HepG2 (cell line): ENCODE results near the gene HDDC3. TPM values are rescaled to one million over a fixed set of nuclear protein-coding genes. Genes with fewer than 3 reads are reported as not detected.

Experiments used
- ARNTL ChIP-seq: sonication (generic); formaldehyde crosslinking; IDR thresholded peaks from 2 replicates; pipeline ENCODE4 v1.4.0; 2020; ENCODE audit warnings: mild to moderate bottlenecking, missing genetic modification reagents
- ATF7-NPFF ChIP-seq: sonication (generic); formaldehyde crosslinking; IDR thresholded peaks from 2 replicates; pipeline ENCODE4 v1.8.1; 2023; ENCODE audit warnings: mild to moderate bottlenecking, low read depth, missing genetic modification reagents, moderate library complexity
- CCAR2 ChIP-seq: fragments of 200-400 bp; formaldehyde crosslinking; optimal IDR thresholded peaks from 2 replicates; pipeline ENCODE3; 2018; ENCODE audit warnings: low read depth, mild to moderate bottlenecking, low read length, moderate library complexity
- ESRRA ChIP-seq: sonication (generic); formaldehyde crosslinking; IDR thresholded peaks from 2 replicates; pipeline ENCODE4 v1.5.1; 2020; ENCODE audit warnings: mild to moderate bottlenecking, low read depth, missing genetic modification reagents
- NAIF1 ChIP-seq: sonication (generic); formaldehyde crosslinking; IDR thresholded peaks from 2 replicates; pipeline ENCODE4 v1.5.0; 2020; ENCODE audit warnings: mild to moderate bottlenecking, missing genetic modification reagents, borderline replicate concordance
- NFYC ChIP-seq: IDR thresholded peaks from 2 replicates; pipeline ENCODE4 v1.6.1; 2016; ENCODE audit warnings: missing genetic modification reagents, missing compliant biosample characterization
- REXO4 ChIP-seq: sonication (generic); formaldehyde crosslinking; IDR thresholded peaks from 2 replicates; pipeline ENCODE4 v1.8.0; 2022; ENCODE audit warnings: missing genetic modification reagents, mild to moderate bottlenecking, borderline replicate concordance
- ZNF441 ChIP-seq: sonication (generic); formaldehyde crosslinking; IDR thresholded peaks from 2 replicates; pipeline ENCODE4 v1.7.0; 2021; ENCODE audit warnings: missing genetic modification reagents, borderline replicate concordance
- ZNF446 ChIP-seq: sonication (generic); formaldehyde crosslinking; IDR thresholded peaks from 2 replicates; pipeline ENCODE4 v1.5.0; 2020; ENCODE audit warnings: mild to moderate bottlenecking, missing genetic modification reagents
- polyA plus RNA-seq, 8 experiments: library from polyadenylated mRNA; depleted of rRNA in 3 of 8; stranded (reverse) in 7 of 8; unstranded in 1 of 8; fragments of >200 nt; fragmentation: Illumina TruSeq in 4 of 8; extraction: Trizol in 4 of 8; gene quantifications; 2 replicates each; pipeline versions ENCODE4 v1.2.1 to v1.2.3, GENCODE V29; 2011 to 2016; ENCODE audit warnings: low read depth in 4 of 8, missing spikeins in 1 of 8, mixed read lengths in 1 of 8; ENCODE audit not compliant: insufficient read depth in 1 of 8
- total RNA-seq, 5 experiments: library from RNA; depleted of rRNA; stranded (reverse); fragments of >200 nt; fragmentation: Illumina TruSeq; extraction: Trizol; gene quantifications; 2 replicates each; pipeline ENCODE4 v1.2.3, GENCODE V29; 2016; ENCODE audit warnings: low read depth in 1 of 5
- TF ChIP-seq, protein P1 (sequence below): sonication (generic); formaldehyde crosslinking; IDR thresholded peaks from 2 replicates; pipeline ENCODE4 v1.4.0; 2020; ENCODE audit warnings: missing genetic modification reagents
- TF ChIP-seq, protein P2 (sequence below): sonication (generic); formaldehyde crosslinking; IDR thresholded peaks from 2 replicates; pipeline ENCODE4 v1.4.0; 2020; ENCODE audit warnings: mild to moderate bottlenecking, missing genetic modification reagents
- TF ChIP-seq, protein P3 (sequence below): sonication (generic); formaldehyde crosslinking; IDR thresholded peaks from 2 replicates; pipeline ENCODE4 v1.5.1; 2020; ENCODE audit warnings: mild to moderate bottlenecking, moderate library complexity, missing genetic modification reagents
- TF ChIP-seq, protein P4 (sequence below): sonication (generic); formaldehyde crosslinking; conservative IDR thresholded peaks from 2 replicates; pipeline ENCODE4 v1.8.0; 2022; ENCODE audit warnings: low read depth, missing genetic modification reagents
- TF ChIP-seq, protein P5 (sequence below): sonication (generic); formaldehyde crosslinking; IDR thresholded peaks from 2 replicates; pipeline ENCODE4 v1.4.0; 2020; ENCODE audit warnings: missing genetic modification reagents
- TF ChIP-seq, protein P6 (sequence below): sonication (generic); formaldehyde crosslinking; IDR thresholded peaks from 2 replicates; pipeline ENCODE4 v1.5.0; 2020; ENCODE audit warnings: mild to moderate bottlenecking, missing genetic modification reagents

Gene HDDC3
- total and polyA plus RNA-seq, 2 of the 13 experiments (the other 11 are each of a cell fraction or from before 2014, with no cell fraction given) = 18.7 to 28.3 TPM

DNA sequence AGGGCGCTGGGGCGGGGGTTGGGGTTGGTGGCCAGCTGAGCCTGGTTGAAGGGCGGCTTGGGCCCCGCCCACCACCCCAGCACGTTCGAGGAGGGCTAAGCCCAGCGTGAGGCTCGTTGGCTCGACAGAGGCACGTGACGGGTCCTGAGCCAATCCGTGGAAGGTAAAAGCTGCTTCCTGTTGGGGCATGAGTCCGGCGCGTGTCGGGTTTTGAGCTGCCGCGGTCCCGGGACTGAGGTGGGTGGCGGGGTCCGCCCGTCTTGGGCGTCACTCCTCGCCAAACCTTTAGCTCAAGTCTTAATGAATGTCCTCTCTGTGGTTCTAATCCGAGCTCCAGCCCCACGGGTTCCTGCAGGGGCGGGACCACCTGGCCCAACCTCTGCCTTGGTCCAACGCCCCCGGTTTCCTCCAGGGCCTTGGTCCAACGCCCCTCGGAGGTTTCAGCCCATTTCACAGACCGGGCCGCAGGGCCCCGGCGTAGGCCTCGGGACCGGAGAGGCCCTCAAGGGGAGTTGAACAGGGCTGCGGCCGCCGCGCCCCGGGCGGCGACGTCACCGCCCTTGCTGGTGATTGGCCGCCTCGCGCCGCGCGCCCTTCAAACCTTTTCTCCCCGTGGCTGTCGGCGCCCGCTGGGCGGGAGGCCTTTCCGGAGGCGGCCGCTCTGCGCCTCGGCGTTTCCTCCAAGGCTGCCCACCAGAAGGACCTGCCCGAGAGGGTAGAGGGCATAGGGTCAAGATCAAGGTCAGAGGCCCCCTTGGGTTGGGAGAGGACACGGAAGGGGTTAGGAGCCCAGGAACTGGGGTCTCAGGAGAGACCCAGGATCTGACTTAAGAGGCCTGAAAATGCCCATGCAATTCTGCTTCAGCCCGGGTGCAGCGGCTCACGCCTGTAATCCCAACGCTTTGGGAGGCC lies 22.6 kb upstream of the HDDC3 start, which contains the start of gene RCCD1 (continued):
- TF ChIP-seq ZNF441 (CRISPR knock-in tag) = peak; percentile 80
- no peak for TF ChIP-seq CCAR2
- TF ChIP-seq NFYC = peak; percentile 85
- TF ChIP-seq REXO4 = no peak
- no peak for TF ChIP-seq ESRRA
- TF ChIP-seq, protein P1, sequence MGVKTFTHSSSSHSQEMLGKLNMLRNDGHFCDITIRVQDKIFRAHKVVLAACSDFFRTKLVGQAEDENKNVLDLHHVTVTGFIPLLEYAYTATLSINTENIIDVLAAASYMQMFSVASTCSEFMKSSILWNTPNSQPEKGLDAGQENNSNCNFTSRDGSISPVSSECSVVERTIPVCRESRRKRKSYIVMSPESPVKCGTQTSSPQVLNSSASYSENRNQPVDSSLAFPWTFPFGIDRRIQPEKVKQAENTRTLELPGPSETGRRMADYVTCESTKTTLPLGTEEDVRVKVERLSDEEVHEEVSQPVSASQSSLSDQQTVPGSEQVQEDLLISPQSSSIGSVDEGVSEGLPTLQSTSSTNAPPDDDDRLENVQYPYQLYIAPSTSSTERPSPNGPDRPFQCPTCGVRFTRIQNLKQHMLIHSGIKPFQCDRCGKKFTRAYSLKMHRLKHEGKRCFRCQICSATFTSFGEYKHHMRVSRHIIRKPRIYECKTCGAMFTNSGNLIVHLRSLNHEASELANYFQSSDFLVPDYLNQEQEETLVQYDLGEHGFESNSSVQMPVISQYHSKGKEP (CRISPR knock-in tag) = no peak
- TF ChIP-seq, protein P2, sequence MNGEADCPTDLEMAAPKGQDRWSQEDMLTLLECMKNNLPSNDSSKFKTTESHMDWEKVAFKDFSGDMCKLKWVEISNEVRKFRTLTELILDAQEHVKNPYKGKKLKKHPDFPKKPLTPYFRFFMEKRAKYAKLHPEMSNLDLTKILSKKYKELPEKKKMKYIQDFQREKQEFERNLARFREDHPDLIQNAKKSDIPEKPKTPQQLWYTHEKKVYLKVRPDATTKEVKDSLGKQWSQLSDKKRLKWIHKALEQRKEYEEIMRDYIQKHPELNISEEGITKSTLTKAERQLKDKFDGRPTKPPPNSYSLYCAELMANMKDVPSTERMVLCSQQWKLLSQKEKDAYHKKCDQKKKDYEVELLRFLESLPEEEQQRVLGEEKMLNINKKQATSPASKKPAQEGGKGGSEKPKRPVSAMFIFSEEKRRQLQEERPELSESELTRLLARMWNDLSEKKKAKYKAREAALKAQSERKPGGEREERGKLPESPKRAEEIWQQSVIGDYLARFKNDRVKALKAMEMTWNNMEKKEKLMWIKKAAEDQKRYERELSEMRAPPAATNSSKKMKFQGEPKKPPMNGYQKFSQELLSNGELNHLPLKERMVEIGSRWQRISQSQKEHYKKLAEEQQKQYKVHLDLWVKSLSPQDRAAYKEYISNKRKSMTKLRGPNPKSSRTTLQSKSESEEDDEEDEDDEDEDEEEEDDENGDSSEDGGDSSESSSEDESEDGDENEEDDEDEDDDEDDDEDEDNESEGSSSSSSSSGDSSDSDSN (CRISPR knock-in tag) = peak; percentile 52
- TF ChIP-seq, protein P3, sequence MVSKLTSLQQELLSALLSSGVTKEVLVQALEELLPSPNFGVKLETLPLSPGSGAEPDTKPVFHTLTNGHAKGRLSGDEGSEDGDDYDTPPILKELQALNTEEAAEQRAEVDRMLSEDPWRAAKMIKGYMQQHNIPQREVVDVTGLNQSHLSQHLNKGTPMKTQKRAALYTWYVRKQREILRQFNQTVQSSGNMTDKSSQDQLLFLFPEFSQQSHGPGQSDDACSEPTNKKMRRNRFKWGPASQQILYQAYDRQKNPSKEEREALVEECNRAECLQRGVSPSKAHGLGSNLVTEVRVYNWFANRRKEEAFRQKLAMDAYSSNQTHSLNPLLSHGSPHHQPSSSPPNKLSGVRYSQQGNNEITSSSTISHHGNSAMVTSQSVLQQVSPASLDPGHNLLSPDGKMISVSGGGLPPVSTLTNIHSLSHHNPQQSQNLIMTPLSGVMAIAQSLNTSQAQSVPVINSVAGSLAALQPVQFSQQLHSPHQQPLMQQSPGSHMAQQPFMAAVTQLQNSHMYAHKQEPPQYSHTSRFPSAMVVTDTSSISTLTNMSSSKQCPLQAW (CRISPR knock-in tag) = peak; percentile 15; the same call in 1 of the 2 replicates
- TF ChIP-seq, protein P4, sequence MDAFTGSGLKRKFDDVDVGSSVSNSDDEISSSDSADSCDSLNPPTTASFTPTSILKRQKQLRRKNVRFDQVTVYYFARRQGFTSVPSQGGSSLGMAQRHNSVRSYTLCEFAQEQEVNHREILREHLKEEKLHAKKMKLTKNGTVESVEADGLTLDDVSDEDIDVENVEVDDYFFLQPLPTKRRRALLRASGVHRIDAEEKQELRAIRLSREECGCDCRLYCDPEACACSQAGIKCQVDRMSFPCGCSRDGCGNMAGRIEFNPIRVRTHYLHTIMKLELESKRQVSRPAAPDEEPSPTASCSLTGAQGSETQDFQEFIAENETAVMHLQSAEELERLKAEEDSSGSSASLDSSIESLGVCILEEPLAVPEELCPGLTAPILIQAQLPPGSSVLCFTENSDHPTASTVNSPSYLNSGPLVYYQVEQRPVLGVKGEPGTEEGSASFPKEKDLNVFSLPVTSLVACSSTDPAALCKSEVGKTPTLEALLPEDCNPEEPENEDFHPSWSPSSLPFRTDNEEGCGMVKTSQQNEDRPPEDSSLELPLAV = no peak
- TF ChIP-seq ARNTL (CRISPR knock-in tag) = peak; percentile 68; the same call in 1 of the 2 replicates
- TF ChIP-seq NAIF1 (CRISPR knock-in tag) = peak; percentile 76; the same call in 1 of the 2 replicates
- TF ChIP-seq ZNF446 (CRISPR knock-in tag) = peak; percentile 45
- TF ChIP-seq, protein P5, sequence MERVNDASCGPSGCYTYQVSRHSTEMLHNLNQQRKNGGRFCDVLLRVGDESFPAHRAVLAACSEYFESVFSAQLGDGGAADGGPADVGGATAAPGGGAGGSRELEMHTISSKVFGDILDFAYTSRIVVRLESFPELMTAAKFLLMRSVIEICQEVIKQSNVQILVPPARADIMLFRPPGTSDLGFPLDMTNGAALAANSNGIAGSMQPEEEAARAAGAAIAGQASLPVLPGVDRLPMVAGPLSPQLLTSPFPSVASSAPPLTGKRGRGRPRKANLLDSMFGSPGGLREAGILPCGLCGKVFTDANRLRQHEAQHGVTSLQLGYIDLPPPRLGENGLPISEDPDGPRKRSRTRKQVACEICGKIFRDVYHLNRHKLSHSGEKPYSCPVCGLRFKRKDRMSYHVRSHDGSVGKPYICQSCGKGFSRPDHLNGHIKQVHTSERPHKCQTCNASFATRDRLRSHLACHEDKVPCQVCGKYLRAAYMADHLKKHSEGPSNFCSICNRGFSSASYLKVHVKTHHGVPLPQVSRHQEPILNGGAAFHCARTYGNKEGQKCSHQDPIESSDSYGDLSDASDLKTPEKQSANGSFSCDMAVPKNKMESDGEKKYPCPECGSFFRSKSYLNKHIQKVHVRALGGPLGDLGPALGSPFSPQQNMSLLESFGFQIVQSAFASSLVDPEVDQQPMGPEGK = peak; percentile 21
- peak; percentile 90; the same call in 1 of the 2 replicates for TF ChIP-seq ATF7-NPFF (CRISPR knock-in tag)
- TF ChIP-seq, protein P6, sequence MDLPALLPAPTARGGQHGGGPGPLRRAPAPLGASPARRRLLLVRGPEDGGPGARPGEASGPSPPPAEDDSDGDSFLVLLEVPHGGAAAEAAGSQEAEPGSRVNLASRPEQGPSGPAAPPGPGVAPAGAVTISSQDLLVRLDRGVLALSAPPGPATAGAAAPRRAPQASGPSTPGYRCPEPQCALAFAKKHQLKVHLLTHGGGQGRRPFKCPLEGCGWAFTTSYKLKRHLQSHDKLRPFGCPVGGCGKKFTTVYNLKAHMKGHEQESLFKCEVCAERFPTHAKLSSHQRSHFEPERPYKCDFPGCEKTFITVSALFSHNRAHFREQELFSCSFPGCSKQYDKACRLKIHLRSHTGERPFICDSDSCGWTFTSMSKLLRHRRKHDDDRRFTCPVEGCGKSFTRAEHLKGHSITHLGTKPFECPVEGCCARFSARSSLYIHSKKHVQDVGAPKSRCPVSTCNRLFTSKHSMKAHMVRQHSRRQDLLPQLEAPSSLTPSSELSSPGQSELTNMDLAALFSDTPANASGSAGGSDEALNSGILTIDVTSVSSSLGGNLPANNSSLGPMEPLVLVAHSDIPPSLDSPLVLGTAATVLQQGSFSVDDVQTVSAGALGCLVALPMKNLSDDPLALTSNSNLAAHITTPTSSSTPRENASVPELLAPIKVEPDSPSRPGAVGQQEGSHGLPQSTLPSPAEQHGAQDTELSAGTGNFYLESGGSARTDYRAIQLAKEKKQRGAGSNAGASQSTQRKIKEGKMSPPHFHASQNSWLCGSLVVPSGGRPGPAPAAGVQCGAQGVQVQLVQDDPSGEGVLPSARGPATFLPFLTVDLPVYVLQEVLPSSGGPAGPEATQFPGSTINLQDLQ = no peak
